ENCODE results near the gene CD320.
A peak's percentile ranks its signal among the peaks of the same experiment; 100 is the strongest.
"Not testable (repeated sequence)": the region's sequence is repeated elsewhere in the genome, so short reads cannot be mapped to it uniquely, and the experiment has no call there.

The CD320 gene

DNA sequence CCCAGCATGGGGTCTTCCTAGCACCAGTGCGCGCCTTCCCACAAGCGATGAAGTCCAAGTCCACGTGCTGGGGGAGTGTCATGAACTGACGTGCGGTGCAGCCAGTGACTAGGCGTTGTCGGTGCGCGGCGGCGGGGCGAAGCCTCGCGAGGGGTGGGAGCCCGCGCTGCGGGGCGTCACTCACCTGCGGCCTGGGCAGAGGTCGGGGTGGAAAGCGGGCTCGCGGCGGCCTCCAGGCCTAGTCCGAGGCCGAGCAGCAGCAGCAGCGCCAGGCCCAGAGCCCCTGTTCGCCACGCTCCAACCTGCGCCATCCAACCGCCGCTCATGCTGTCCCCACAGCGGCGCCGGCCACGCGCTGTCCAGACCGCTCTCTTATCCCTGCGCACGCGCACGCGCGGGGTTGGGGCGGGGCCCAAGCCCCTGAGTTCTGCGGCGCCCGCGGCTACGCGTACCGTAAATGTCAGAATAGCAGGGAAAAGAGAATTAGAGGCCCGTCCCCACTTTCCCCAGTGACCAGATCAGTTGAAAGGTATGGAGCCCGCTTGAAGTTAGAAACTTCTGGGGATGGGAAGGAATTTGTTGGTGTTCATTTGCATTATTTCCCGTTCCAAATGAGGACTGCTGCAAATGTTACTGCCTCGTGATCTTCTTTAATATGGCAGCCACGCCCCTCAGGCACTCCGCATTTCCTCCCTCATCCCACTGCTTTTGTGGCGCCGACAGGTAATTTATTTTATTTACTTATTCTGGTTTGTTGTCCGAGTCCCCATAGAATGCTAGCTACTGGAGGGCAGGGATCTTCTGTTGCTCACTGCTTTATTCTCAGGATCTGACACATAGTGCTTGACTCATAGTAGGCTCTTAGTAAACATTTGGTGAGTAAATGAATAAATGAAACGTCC lies at the start of gene CD320:
Gene CD320, minus strand, starts transcription at position 394 of the 902 bp plus-strand sequence. Its CDS starts 68 bp downstream, at position 326.
- DNase-seq = peak; percentile 91
- ATAC-seq = peak; percentile 91

DNA sequence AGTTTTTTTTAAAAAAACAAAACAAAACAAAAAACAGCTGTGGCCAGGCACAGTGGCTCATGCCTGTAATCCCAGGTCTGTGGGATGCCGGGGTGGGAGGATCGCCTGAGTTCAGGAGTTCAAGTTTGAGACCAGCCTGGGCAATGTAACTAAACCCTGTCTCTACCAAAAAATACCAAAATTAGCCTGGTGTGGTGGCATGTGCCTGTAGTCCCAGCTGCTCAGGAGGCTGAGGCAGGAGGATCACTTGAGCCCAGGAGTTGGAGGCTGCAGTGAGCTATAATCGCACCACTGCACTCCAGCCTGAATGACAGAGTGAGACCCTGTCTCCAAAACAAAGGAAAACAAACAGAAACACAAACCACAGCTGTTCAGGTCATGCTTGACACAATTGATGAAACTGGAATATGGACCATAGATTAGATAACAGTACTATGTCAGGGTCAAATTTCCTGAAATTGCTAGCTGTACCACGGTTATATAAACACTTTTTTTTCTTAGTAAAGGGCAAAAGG lies 48.9 kb upstream of the CD320 start:
- no peak for DNase-seq
- ATAC-seq = no peak

DNA sequence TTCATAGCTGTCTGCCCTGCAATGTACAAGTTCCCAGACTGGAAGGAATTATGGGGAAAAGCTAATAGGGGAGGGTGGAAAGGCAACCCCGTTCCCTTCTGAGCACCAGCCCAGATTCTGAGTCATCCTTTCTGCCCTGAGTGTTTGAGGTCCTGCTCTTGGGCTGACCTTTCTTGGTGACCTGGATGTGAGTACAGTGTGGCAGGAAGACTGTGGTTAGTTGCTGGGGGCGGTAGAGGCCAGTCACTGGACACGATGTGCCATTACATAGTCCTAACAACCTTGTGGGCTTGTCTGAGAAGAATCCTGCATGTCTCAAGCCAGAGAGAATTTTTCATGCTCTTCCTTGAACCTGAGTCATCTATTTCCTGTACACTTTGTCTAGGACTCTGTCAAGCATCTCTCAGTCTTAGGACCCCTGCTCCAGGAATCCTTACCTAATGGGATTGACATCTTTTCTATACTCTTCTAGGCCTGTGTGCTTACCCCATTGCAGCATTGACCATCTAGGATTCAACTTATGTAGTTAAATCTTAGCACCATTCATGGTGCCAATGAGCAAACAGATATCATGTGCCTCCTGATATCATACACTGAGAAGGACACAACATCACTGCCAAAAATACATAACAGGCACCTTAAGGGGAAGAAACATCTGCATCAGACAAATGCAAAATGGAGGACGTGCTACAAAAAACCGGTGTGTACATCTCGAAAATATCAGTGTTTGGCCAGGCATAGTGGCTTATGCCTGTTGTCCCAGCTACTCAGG lies 47.7 kb upstream of the CD320 start:
- peak; percentile 69 for ATAC-seq
- no peak for DNase-seq

DNA sequence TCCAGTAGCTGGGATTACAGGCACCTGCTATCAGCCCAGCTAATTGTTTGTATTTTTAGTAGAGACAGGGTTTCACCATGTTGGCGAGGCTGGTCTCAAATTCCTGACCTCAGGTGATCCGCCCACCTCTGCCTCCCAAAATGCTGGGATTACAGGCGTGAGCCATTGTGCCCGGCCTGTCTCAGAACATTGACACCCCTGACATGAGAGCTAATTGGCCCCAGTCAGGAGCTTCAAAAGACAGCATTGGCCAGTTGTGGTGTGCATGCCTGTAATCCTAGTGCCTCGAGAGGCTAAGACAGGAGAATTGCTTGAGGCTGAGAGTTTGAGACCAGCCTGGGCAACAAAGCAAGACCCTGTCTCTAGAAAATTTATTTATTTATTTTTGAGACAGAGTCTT lies 44.7 kb upstream of the CD320 start:
- not testable (repeated sequence) for ATAC-seq, DNase-seq

DNA sequence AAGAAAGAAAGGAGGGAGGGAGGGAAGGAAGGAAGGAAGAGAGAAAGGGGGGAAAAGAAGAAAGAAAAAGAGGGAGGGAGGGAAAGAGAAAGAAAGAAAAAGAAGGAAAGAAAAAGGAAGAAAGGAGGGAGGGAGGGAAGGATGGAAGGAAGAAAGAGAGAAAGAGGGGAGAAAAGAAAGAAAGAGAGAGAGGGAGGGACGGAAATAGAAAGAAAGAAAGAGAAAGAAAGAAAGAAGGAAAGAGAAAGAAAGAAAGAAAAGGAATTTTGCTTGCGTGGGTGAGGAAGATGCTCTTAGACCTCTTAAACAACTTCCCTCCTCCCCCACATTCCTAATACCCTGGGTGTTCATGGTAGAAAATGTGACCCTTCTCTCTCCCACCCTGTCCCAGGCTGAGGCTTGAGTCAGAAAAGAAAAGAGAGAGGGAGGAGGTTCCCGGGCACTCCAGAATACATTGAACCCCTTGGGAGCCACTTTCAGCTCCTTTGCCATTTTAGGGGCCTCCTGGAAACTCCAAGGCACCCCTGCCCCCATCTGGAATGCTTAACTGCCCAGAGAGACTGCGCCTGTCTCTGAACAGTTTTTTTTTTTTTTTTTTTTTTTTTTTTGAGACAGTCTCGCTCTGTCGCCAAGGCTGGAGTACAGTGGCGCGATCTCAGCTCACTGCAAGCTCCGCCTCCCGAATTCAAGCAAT lies 44.1 kb upstream of the CD320 start:
- ATAC-seq (no peak), DNase-seq (no peak)

DNA sequence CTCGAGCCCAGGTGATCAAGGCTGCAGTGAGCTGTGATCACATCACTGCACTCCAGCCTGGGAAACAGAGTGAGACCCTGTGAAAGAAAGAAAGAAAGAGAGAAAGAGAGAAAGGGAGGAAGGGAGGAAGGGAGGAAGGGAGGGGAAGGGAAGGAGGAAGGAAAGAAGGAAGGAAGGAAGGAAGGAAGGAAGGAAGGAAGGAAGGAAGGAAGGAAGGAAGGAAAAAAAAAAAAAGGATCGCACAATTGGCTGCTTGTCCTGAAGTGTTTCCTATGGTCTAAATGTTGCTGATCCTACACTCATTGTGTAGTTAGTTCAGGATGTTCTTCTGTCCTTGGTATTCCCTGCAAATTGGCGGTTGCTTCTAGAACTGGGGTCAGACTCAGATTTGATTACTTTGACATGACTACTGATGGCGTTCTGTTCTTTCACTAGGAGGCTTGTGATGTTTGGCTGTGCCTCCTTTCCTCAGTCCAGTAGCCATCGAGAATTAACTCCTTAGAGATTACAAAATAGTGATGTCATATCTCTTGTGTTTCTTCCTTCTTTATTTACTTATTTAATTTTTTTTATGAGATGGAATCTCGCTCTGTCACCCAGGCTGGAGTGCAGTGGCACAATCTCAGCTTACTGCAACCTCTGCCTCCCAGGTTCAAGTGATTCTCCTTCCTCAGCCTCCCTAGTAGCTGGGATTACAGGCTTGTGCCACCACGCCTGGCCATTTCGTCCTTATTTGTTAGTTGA lies 41.6 kb upstream of the CD320 start:
- not testable (repeated sequence) for DNase-seq, ATAC-seq

DNA sequence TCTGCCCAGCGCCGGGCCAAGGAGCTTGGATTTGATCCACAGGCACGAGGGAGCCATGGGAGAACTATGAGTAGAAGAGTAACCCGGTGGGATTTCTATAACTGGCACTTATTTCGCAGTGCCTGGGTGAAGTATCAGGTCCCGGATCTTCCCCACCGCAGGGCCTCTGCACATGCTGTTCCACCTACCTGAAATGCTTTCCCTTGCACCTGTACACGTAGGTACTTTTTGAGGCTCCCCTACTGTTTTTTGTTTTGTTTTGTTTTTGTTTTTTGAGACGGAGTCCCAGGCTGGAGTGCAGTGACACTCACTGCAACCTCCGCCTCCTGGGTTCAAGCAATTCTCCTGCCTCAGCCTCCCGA lies 35.3 kb upstream of the CD320 start:
- peak; percentile 8 for ATAC-seq

DNA sequence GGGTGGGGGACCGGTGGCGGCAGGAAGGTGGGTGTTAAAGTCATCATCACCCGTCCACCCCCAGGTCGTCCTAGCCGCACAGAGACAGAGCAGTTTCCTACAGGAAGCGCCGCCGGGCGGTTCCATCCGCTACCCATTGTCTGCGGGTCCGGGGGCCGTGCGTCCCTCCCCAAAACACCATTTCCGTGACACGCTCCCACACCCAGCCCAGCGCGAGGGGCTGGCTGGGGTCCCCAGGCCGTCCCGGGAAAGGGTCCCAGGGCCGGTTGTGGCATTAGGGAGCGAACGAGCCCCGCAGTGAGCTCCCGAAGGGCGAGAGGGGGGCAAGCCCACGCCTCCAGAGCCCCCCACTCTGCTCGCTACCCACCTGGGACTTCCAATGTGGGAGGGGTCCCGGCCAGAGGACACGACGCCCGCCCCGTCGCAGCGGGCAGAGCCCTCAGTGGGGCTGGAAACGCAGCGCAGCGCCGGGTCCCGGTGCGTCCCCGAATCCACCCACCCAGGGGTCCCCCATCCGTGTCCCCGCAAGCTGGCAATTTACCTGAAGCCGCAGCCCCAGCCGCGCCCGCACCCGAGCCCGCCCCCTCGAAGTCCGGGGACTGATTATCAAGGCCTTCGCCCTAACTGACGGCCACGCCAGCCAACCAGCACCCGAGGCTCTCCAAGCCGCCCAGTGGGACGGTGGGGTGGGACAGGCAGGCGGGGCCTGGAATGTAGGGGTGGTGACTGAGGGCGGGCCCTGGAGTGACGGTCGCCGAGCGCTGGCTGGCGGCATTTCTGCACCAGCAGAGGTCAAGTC lies 34.7 kb upstream of the CD320 start, which contains the start of gene KANK3:
Gene KANK3, minus strand, starts transcription at position 579 of the 799 bp plus-strand sequence. CDS start 5,434 bp downstream, outside the sequence.
- ATAC-seq = peak; percentile 100

More for the DNA sequence above, 35.3 kb upstream of the CD320 start:
- no peak for DNase-seq

DNA sequence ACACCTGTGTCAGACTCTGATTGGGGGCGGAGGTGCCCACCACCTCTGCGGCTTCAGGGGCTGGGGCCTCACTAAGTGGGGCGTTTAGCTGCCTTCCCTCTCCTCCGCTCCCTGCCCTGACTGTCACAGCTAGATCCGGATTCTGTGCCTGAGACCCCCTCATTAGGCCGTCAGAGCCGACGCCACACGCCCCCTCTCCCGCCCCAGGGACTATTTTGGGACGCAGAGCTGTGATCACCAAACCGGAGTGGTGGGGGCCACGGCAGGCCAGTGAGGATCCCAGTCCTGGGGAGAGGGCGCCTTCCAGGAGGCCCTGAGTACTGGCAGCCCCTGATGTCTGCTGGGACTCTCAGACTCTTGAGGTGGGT lies 34.1 kb upstream of the CD320 start:
- ATAC-seq (no peak), DNase-seq (no peak)

More for the DNA sequence above, 34.7 kb upstream of the CD320 start, which contains the start of gene KANK3:
- peak; percentile 97 for DNase-seq

DNA sequence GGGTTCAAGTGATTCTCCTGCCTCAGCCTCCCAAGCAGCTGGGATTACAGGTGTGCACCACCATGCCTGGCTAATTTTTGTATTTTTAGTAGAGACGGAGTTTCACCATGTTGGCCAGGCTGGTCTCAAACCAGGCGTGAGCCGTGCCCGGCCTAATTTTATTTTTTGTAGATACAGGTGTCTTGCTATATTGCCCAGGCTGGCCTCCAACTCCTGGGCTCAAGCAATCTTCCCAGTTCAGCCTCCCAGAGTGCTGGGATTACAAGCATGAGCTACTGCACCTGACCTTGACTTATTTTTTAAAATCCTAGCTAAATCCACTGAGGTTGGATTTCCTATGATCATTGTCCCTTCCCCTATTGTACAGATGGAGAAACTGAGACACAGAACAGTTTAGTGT lies 33.3 kb upstream of the CD320 start:
- not testable (repeated sequence) for ATAC-seq, DNase-seq

DNA sequence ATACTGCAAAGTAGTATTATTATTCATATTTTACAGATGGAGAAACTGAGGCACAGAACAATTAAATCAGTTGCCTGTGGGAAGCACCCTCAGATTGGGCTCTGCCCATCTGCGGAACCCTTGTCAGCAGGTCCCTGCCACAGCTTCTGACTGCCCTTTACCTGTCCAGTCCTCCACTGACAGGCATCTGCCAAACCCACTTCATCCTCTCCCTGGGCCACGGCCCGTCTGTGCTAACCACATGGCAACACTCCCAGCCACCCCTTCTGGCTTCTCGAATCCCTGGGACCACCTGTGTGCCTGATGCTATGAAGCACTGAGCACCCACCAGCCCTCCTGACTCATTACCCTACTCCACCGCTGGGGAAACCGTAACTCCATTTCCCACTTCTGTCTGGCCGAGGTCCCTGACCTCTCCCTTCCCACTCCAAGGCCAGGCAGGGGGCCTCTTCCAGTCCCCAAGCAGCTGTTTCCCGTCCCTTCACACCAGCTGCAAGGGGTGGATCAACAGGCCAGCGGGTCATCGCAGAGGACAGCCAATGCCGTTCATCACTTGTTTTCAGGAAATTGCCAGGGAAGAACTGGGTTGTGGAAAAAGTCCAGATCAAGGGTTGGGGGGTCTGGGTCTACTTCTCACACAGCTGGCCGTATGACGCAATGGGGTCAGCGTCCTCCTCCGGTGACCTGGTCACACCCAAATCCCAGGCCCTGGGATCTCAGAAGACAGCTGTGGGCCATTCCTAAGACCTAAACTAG lies 32.4 kb upstream of the CD320 start:
- DNase-seq (no peak), ATAC-seq (no peak)

DNA sequence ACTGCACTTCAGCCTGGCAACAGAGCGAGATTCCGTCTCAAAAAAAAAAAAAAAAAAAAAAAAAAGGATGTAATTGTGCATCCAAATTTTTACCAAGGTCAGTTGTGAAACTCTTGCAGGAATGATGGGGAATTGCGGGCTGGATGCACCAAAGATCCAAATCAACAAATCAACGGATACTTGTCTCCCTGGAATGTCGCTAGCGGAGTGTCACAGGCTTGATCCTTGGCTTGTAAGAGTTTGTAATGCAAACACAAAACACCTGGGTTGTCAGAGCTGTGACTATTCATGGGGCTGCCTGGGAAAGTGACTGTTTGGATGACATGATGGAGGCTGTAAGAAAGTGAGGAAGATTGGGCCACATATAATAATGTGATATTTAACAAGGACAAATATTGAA lies 30.7 kb upstream of the CD320 start:
- ATAC-seq (no peak), DNase-seq (no peak)

DNA sequence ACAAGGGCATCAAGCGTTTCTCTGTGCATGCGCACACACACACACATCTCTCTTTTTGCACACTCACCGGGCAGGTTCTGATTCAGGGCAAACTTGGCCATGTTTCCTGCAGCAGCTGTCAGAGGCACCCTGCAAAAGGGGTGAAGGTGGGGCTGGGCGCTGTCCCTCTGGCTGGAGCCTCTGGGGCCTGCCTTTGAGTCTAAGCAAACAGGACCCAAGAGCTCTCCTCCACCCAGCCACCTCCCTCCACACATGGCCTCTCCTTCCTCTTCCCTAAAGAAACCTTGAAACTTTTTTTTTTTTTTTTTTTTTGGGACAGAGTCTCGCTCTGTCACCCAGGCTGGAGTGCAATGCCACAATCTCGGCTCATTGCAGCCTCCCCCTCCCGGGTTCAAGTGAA lies 29.6 kb upstream of the CD320 start:
- ATAC-seq (no peak), DNase-seq (no peak)

DNA sequence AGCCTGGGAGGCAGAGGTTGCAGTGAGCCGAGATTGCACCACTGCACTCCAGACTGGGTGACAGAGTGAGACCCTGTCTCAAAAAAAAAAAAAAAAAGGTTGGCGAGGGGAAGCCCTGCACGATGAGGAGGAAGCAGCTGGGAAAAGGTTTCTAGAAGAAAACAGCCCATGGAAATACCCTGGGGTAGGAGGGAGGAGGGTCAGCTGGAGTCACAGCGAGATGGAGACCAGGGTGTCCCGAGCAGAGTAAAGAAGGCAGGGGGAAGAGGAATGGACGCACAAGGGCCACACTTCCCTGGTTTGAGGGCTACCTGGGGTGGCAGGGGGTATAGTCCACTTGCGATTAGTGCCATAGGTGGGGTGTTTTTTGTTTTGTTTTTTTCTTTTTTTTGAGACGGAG lies 28.5 kb upstream of the CD320 start:
- no peak for DNase-seq
- no peak for ATAC-seq

DNA sequence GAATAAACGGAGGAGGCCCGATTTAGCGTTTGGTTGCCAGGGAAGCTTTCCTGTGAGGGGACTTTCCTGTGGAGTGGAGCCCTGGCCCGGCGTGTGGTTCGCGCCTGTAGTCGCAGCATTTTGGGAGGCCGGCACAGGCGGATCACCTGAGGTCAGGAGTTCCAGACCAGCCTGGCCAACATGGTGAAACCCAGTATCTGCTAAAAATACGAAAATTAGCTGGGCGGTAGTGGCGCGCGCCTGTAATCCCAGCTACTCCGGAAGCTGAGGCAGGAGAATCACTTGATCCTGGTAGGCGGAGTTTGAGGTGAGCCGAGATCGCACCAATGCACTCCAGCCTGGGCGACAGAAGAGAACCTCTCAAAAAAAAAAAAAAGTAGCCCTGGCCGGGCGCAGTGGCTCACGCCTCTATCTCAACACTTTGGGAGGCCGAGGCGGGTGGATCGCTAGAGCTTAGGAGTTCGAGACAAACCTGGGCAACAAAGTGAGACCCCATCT lies 28.0 kb upstream of the CD320 start:
- no peak for ATAC-seq
- DNase-seq = no peak

DNA sequence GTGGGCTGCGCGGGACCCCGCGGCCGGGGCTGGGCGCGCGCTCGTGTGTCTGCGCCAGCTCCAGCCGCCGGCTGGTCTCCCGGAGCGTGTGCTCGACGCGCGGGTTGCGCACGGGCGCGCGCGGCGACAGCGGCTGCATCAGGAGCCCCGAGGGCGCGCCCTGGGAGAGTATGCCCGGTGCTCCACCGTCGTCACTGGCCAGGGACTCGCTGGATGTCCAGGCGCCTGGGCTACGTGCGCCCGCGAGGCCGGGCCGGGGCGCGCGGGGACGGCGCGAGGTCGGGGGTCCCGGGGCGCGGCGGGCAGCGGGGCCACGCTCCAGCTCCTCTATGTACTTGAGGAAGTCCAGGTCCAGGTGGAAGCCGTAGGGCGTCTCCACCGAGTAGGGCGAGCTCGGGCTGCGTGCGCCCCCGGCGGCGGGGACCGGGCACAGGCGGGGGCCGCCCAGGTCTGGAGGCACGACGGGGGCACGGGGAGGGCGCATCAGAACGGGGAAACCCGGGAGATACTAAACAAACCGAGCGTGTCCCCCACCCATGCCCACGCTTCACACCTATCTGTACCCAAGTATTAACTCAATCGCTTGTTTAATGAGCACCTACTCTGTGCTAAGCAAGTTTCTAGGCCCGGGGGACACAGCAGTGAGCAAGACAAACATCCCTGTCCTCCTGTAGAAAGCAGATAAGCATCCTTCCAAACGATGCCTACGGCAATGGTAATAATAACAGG lies 27.3 kb upstream of the CD320 start:
- DNase-seq = peak; percentile 46

DNA sequence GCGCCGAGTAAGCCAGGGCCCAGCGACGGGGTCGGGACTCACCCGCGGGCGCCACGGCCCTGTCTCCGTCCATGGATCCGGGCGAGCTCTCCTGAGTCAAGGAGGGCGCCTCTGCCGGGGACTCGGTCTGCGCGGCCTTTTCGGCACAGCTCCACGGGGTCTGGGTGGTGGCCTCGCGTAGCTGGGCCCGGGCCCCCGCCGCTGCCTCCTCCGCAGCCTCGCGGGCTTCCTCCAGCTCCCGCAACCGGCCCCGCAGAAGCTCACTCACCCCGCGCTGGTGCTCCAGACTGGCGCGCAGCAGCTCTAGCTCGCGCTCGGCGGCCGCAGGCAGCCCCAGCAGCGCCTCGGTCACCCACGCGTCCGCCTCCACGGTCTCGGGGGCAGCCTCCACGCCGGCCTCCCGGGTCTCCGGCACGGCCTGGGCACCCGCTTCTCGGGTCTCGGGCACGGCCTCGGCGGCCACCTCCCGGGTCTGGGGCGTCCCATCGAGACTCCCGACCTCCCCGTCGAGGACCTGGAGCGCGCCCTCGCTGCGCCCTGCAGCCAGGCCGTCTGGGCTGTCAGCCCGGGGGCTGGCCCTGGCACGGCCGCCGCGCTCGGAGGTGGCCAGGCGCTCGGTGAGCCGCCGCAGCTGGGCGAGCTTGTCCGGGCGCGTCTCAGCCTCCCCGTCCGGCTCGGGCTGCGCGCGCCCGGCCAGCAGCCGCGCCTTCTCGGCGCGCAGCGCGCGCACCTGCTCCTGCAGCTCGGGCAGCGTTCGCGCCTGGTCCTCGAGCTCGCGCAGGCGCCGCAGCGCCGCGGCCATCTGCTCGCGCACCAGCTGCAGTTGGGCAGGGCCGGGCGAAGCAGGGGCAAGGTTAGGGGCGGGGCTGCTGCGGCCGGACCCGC lies 26.5 kb upstream of the CD320 start:
- ATAC-seq = peak; percentile 66

More for the DNA sequence above, 27.3 kb upstream of the CD320 start:
- peak; percentile 49 for ATAC-seq

More for the DNA sequence above, 26.5 kb upstream of the CD320 start:
- DNase-seq = peak; percentile 51

Data from stimulated activated naive CD8-positive, alpha-beta T cell treated with anti-CD3 and anti-CD28 coated beads, Interleukin-15, Interleukin-2, amounts not matched to agents 100 U/mL and 50 U/mL, for 24 hours (primary cell).